Inflammatory macrophage (primary cell): ENCODE data around the gene CUX1.

ENCODE experiments used
- DNase-seq, 2 donors: peaks; one replicate each; pipeline ENCODE4 v3.0.0-alpha.2; 2020 to 2022

CUX1 gene

GRCh38 chr7:101898106-101898505, 80.7 kb downstream of the CUX1 start:
- DNase-seq, result no peak

DNA sequence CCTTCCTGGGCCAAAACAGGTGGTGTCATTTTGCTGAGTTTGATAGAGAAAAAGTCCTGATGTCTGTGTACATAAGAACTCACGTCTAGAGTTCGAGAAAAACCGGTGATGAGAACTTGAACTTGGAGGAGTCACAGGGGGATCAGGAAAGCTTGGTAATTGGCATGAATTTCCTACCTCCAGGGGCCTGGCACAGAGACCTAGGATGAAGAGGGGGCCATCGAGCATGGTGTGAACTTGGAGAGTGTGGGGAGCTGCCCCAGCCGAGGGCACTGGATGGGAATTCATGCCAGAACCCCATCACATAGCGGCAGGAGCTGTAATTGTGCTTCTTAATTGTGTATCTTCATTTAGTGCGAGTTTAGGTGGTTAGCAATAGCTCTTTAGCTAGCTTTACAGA, 82.2 kb downstream of the CUX1 start:
- DNase-seq, result no peak

DNA sequence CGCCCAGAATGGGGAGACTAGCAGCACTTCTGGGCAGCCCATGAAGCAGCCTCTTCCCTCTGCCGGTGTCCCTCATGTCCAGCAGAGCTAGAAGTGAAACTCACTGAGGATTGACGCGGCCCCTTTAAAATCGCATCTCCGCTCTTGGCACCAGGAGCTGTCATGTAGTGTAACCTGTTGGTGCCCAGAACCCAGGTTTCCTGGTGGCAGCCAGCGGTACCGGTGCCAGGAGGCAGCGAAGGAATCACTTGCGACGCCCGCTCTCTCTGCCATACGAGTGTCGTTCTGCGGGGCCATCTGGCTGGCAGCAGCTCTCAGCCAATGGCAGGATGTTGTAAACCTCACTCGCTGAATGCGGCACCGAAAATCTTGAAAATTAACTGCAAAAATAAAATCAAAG, 82.7 kb downstream of the CUX1 start:
- no peak for DNase-seq

DNA sequence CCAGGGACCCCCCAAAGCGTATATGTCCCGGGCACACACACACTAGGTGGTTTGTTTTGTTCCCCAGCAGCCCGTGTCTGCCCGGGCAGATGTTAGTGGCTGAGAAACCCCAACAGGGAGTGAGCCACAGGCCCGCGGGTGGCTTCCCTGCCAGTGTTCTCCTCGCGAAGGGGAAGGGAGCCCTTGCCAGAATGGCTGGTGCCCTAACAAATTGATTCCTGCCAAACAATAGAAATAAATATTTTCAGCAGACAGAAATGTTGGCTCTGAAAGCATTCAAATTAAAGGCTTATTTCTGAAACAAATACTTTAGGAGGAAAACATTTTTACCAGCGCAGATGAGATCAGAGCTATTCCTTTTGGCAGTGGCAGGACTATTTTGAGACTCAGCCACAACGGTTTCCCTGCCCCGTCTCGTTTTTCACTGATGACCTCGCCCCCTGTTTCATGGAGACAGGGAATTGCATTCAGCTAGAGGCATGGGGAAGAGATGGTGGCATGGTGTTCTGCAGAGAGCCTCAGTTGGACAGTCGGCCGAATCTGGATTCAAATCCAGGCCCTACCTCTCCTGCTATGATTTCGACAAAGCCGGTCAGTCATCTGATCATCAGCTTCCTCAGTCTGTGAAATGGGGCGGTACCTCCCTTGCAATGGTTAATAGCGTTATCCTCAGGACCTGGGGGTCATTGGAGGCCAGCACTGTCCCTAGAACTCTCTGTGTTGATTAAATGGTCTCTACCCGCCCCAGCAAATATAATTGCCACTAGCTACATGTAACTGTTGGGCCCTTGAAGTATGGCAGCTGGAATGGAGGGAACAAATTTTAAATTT, 84.5 kb downstream of the CUX1 start:
- DNase-seq, result no peak

DNA sequence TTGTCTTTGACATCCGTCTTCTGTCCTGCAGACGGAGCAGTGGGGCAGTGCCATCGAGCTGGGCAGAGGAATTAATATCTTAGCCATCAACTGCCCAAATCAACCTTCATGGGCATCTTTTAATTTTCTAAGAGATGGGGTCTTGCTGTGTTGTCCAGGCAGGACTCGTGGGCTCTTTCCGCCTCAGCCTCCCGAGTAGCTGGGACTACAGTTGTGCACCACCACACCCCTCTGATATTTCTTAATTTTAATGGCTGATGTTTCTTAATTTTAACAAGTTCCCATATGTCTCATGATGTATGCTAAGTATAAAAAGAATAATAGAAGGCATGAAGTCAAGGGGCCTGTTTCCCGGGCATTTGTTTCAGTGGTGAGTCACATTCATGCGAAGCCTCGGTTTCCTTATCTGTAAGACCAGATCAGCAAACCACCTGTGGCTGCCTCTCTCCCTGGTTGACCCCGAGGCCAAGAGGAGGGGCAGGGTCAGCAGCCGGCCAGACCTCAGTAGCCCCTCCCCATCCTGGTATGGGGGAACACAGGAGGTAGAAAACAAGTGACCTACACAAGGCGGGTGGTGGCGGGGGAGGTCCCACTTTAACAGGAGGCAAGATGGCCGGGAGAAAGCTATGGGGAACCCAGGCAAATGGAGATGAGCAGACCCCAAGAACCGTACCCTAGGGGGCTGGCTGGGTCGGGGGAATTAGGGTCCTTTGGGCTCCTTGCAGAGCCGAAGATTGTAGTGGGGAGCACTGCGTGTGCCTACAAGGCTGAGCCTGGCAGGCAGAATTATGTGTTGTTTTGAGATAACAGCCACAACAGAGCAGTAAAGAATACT, 85.5 kb downstream of the CUX1 start:
- no peak for DNase-seq

DNA sequence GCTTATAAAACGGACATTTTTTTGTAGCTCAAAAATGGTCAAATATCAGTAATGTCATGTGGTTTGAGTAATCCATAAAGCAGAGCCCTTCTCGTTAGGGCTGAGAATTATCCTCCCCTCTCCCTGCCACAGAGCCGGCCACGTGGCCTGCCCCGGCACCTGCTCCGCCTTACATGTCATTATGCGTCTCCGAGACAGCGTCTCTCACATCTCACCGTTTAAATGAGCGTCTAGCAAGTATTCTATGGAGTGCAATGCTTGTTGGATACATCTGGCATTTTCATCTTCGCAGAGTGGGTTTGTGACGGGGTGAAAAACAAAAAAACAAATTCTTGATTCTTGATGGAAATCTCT, 86.1 kb downstream of the CUX1 start:
- no peak for DNase-seq

DNA sequence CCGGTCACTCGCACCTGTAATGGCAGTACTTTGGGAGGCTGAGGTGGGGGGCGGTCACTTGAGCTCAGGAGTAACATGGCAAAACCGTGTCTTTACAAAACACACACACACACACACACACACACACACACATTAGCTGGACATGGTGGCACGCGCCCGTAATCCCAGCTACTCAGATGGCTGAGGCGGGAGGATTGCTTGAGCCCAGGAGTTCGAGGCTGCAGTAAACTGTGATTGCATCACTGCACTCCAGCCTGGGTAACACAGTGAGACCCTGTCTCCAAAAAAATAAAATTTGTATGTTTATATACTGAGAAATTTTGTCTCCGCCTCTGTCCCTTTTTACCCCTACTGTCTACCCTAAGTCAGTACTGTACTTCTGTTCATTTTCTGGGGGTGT, 86.6 kb downstream of the CUX1 start:
- DNase-seq, result no peak

GRCh38 chr7:101905203-101905865, 87.9 kb downstream of the CUX1 start:
- DNase-seq, result no peak

GRCh38 chr7:101906291-101907240, 89.1 kb downstream of the CUX1 start:
- no peak for DNase-seq

GRCh38 chr7:101910991-101911799, 93.8 kb downstream of the CUX1 start:
- no peak for DNase-seq

GRCh38 chr7:101911800-101912715, 94.6 kb downstream of the CUX1 start:
- peak; percentile 61 to 74 for DNase-seq

DNA sequence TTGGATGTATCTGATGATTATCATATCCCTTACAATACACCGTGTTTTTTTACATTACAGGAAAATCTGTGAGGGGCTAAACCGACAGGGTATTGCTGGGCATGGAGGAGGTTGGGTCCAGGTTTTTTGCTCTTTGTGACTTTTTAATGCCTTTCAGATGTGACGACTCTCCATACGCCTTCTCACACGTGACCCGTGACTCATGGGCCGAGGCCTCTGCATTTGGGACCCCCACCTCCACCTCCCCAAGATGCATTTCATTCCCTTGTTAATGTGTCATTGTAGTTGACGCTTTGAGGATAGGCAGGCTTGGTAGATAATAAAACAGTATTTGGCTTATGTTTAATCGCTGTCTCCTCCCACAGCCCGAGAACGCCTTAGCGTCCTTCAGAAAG, 95.3 kb downstream of the CUX1 start:
- DNase-seq, result no peak

DNA sequence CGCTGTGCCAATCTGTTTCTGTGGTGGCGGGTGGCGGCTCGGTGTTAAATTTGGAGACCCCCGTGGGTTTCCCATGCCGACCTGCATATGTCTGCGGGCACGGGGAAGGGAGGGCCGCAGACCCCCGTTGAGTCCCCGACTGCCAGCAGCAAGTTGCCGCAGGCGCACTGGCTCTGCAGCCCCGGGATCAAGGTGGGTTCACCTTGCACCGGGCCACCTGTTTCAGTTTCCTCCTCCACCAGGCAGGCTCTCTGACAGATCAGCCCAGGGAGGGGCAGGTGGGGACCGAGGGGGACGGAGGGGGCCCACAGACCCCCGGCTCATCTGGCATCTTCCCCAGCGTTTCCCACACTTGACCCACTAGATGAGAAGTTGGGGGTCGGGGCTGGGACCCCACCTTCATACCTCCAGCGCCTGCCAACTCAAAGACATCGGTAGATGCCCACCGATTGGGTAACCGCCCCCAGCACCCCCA, 95.9 kb downstream of the CUX1 start:
- DNase-seq, result no peak

DNA sequence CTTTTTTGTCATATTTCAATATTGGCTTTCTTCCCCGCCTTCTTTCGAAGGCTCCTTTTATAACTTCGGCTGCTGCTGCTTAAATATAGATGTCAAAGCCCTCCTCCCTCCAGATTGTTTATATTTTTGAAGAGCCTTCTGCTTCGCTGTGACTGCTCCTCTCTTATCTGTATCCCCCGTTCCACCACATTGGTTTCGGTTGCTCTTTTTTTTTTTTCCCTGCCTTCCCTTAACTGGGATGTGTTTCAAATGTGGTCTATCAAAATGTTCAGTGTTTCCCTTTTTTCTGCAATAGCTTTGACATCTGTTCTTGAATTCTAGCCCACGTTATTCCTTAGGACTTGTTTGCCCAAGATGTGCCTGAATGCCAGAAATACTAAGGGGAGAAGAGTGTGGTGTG, 96.4 kb downstream of the CUX1 start:
- DNase-seq, result peak; percentile 31 to 48

GRCh38 chr7:101915000-101915399, 97.6 kb downstream of the CUX1 start:
- no peak for DNase-seq

GRCh38 chr7:101916041-101916800, 98.8 kb downstream of the CUX1 start:
- DNase-seq, result no peak

GRCh38 chr7:101916876-101917275, 99.5 kb downstream of the CUX1 start:
- no peak for DNase-seq

DNA sequence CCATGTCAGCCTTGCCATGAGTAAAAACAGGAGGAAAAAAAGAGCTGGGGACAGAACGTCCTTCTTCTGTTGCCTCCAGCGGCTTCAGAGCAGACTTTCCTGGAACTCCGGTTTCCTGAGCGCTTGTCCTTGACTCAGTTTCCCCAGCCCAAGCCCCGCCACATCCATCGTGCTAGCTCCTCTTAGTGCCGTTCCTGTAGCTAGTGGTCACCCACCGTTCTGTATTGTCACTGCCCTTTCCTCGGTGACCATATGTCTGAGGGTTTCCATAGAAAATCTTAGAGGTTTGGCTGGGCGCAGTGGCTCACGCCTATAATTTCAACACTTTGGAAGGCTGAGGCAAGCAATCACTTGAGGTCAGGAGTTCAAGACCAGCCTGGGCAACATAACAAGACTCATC, 100.1 kb downstream of the CUX1 start:
- no peak for DNase-seq

GRCh38 chr7:101918426-101918825, 101.0 kb downstream of the CUX1 start:
- no peak for DNase-seq
